GM19240 (cell line): ENCODE data around the gene DOCK10.

Experiments
- DNase-seq: peaks from one replicate; pipeline ENCODE4 v3.0.0; 2011; ENCODE audit warnings: low spot score; ENCODE audit not compliant: insufficient read length

DOCK10 gene

DNA sequence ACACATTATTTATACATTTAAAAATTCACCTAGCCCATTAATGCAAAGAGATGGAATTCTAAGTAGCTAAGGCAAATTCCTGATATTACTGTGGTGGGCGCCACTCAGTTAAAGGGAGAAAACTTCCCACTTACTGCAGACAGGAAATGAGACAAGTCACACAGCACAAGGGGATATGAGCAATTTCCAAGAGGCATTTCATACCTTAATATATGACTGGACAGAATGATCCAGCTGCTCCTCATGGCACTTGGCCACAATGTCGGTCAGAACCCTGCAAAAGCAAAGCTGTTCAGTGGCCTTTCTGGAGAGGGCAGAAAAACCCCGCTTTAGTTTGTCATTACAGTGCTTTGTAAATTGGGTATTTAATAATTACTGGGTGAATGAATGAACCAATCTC lies 204.7 kb downstream of the DOCK10 start:
- DNase-seq = no peak

DNA sequence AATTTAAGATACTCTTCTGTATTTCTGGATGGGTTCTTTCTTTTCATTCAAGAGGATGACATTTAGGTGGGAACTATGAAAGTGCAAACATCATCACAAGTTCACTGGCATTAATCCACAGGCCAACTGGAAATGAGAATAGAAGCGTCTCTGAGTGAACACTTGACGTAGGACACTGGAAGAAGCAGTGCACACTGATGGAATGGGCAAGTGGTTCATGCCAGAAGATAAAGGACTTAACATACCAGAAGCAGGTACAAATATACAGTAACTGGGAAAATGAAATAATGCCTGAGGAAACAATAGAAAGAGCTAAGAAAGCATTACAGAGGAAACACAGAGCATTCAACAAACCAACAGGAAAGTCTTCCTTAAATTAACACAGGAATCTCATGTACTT lies 205.2 kb downstream of the DOCK10 start:
- no peak for DNase-seq

- no peak for DNase-seq
Measured at GRCh38 chr2:224836263-224836662, 206.0 kb downstream of the DOCK10 start.

- DNase-seq = no peak
Measured at GRCh38 chr2:224835405-224835804, 206.9 kb downstream of the DOCK10 start.

DNA sequence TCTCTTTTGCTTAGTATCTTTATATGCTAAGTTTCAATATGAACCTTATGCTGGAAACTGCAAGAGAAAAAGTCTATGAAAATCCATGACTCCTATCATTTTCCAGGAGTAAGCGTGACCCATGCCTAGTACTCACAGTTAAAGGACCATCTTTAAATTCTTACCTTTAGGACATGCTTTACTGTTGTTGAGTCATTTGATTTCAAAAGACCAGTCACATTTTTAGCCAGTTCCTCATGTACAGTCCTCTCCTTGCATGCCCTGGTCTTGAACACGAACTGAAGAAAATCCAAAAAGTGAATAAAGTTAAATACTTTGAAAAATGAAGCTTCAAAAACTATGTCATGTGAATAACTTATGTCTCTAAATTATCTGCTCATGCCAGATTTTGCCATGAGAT lies 208.3 kb downstream of the DOCK10 start:
- no peak for DNase-seq

GRCh38 chr2:224832207-224832606 lies 210.1 kb downstream of the DOCK10 start:
- no peak for DNase-seq

DNA sequence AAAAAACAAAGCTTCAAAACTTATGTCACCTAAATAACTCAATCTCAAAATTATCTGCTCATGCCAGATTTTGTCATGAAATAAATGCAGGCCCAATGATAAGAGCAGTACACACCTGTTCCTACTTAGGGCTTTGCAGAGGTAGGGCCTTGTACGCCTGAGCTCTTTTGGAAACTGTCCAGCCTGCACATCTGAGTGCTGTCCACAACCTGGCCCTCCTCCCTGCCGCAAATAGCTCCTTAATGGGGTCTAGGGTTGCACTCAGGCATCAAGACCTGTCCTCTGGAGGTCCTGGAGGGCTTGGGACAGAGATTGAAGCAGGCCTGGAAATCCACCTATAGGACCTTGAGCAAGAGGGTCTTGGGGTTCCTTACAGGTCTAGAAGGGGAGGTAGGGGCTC lies 210.7 kb downstream of the DOCK10 start:
- DNase-seq = no peak

DNA sequence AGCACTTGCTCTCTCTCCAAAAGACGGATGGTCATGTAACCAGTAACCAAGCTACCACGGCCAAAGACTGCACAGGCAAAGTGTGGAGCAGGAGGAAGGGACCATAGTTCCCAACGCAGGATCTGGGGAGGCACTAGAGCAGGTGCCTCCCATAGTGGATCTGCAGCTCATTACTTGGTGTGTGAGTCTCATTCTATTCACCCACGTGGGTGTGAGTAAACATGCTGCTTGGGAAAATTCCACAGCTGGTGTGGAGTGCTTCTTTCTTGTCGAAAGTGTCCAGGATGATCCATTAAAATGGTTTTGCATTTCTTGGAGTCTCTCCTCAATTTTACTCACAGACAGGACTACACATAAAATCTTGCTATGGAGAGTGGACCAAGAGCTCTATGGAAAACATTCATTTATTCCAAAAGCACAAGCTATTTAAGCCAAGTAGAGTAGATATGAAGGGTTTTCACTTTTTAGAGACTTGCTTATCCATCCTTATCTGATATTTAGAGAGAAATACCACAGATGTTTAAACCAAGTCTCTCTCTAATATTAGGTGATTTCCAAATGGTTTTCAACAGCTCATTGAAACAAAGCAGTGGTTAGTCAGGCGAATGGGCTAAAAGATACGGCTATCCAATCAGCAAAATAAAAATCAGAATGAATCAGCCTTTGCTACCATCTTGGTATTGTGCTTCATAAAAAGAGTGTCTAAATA lies 221.8 kb downstream of the DOCK10 start:
- DNase-seq = no peak

DNA sequence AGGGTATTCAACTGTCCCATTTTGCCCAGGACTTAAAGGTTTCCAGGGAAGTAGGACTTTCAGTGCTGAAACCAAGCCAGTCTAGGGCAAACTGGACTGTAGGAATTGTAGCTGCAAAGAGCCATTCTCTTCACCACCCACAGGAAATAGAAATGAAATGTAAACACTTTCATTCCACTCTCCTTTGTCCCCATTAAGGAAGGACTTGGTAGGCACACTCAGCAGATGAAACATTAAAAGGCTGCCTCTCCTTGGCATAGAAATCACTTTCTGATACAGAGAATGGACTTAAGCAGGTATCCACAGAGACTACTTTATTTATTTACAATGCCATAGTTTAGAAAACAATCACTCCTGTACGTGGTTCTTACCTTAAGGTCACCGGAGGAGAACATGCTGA lies 223.2 kb downstream of the DOCK10 start:
- no peak for DNase-seq

DNA sequence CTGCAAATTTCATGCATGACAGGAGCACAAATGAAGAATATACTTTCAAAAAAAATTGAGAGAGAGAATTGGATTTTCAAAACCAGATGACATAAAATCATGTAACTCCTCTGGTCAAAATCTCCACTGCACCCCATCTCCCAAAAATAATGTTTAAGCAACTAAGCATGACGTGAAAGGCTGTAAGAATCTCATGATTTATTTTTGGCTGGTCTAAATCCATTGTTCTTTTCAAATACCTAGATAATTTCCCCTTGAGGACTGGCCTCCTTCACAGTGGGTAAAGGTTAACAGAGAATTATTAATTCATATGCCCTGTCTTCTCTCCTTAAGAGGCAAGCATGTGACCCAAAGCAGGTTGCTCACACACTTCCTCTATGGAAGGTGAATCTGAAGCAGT lies 224.6 kb downstream of the DOCK10 start:
- no peak for DNase-seq

DNA sequence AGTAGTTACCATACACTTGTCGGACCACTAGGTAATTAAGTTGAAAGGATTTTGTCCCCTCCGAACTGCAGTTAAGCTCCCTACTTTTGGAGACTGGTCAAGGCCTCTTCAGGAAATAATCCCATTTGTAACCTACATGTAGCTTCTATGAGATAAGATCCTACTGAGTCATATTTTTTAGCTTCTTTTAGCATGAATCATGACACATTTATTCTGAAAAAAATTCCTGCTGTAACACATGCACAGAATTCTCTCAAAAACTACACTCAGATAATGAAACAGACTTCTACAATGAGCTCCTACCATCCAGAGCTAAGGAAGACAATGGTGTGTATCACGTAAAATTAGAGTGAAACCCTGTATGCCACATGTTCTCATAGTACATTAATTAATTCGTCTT lies 225.5 kb downstream of the DOCK10 start:
- DNase-seq = no peak

- DNase-seq = no peak
Measured at GRCh38 chr2:224813578-224813977, 228.7 kb downstream of the DOCK10 start.

- DNase-seq = no peak
Measured at GRCh38 chr2:224807153-224807964, 234.9 kb downstream of the DOCK10 start.

DNA sequence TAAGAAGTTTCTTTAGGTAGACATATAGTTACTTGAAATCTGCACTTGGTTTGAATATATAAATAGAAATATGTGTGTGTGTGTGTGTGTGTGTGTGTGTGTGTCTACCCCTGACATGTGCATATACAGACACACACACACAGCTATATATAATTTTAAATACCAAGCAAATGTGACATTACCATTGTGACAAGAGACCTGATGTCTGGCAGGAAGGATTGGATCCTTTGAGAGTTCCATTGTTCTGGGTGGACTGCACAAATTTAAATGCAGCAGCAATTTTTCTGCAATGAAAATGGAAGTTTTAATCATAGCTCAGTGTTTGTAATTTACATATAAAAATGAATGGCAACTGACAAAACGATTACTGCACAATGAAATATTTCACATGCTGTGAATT lies 238.3 kb downstream of the DOCK10 start:
- DNase-seq = no peak

DNA sequence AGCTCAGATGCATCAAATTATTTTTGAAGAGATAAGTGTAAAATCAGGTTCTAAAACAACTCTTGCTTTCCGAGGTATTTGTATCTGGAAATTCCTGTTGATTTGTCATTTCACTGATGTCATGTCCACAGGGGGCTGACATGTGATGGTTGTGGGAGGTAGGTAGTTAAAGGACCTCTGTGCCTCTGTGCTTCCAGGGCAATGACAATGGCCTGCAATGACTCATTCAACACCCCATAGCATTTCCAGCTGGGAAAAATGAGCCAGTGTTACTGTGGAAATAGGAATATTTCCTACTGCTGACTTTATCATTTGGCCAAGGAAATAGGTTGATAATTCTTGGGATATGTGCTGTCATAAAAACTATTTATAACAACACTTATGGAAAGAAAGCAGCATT lies 239.9 kb downstream of the DOCK10 start:
- DNase-seq = no peak

- no peak for DNase-seq
Measured at GRCh38 chr2:224801360-224801759, 240.9 kb downstream of the DOCK10 start.

DNA sequence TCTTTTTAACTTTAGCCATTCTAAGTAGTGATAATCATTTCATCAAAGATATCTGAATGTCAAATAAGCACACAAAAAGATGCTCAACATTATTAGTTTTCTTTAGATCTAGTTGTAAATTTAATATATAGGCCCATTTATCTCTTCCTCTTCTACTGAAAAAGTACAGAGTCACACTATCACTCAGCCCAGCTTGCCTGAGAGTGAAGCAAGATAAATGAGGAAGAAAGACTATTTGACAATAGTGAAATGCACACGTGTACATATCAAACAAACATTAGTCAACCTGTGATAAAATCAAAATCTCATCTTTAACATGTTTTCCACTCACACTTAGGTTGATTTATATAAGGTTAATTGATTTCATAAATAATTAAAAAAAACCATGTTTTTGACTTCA lies 242.6 kb downstream of the DOCK10 start:
- no peak for DNase-seq

- no peak for DNase-seq
Measured at GRCh38 chr2:224798180-224798579, 244.1 kb downstream of the DOCK10 start.

- no peak for DNase-seq
Measured at GRCh38 chr2:224796695-224797305, 245.5 kb downstream of the DOCK10 start.

- DNase-seq = no peak
Measured at GRCh38 chr2:224793946-224794345, 248.3 kb downstream of the DOCK10 start.

GRCh38 chr2:224786848-224787247 lies 255.4 kb downstream of the DOCK10 start:
- no peak for DNase-seq

DNA sequence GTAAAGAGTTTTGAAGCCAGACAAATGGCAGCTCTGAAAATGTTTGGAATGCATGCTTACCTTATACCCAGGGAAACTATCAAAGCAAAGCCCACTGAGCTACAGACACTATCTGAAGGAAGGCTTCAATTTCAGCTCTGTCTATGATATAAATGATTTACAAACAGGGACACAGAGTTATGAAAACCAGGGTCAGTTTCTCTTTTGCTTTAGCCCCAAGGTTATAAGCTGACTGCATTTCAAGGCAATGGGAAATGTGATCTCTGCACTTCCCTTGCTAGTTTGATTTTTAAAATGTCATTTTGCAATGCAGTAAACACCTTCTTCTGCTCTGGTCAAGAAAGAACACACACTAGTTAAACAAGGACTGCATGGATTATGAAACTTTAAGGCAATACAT lies 260.9 kb downstream of the DOCK10 start:
- no peak for DNase-seq

GRCh38 chr2:224780823-224781222 lies 261.4 kb downstream of the DOCK10 start:
- DNase-seq = no peak
